K562 (cell line): Measurements from ENCODE around the gene PLOD1. TPM values are rescaled to one million over a fixed set of nuclear protein-coding genes. Genes with fewer than 3 reads are reported as not detected.

Source experiments
- ATAC-seq: fragments of 200-7000 bp; cut with Tn5 transposase; 3 replicates; pipeline ENCODE4 v1.9.1; 2020; ENCODE audit warnings: moderate library complexity
- BruUV-seq: library from RNA; stranded (reverse); fragments of 400-500 nt; replicated peaks from 2 replicates; lab custom pipeline; 2021; lab: Mats Ljungman, UMichigan
- CTCF ChIA-PET: fragments of 300-600 bp; formaldehyde crosslinking; extraction: SDS; loops from one replicate; lab custom pipeline; 2021; ENCODE audit warnings: low intra/inter-chr PET ratio; lab: Yijun Ruan, JAX
- POLR2A ChIA-PET: fragments of 300-600, 350-650 bp; sonication (Branson Sonifier 250); formaldehyde crosslinking; extraction: SDS; loops from one replicate; lab custom pipeline; 2021; ENCODE audit warnings: antibody characterized with exemption, inconsistent platforms; lab: Yijun Ruan, JAX
- DNase-seq, 4 experiments: peaks; one replicate each; pipeline versions ENCODE4 v3.0.0 to v3.0.0-alpha.2; 2011 to 2018; ENCODE audit warnings: low spot score in 3 of 4, mixed read lengths in 3 of 4; ENCODE audit errors: extremely low read depth in 1 of 4
- FAIRE-seq: peaks from 2 replicates; lab custom pipeline; 2011; peaks lifted over from hg19 to GRCh38; lab: Jason Lieb, UNC
- H2AFZ ChIP-seq: 2 replicates; pipeline ENCODE4 v1.6.0; 2011; ENCODE audit warnings: low read depth, low read length, control low read depth, inconsistent platforms
- H3K27ac ChIP-seq: fragments of 200-600 bp; 3 replicates; pipeline ENCODE4 v1.8.0; 2011; ENCODE audit warnings: low read depth, mild to moderate bottlenecking, control low read depth, inconsistent platforms, low read length, moderate library complexity, mixed read lengths; ENCODE audit errors: extremely low read depth
- H3K27me3 ChIP-seq, 2 experiments: fragments of 300-600 bp in 1 of 2; 2 replicates in 1 of 2; 3 replicates in 1 of 2; pipeline versions ENCODE4 v1.6.0 to v1.8.0; 2011; ENCODE audit warnings: inconsistent platforms in 2 of 2, low read length in 2 of 2, mild to moderate bottlenecking in 1 of 2, mixed read lengths in 1 of 2, moderate library complexity in 1 of 2; ENCODE audit not compliant: control insufficient read depth in 2 of 2, insufficient read depth in 2 of 2
- H3K36me3 ChIP-seq: fragments of 300-600 bp; 3 replicates; pipeline ENCODE4 v1.8.0; 2011; ENCODE audit warnings: mild to moderate bottlenecking, low read length, inconsistent platforms; ENCODE audit not compliant: control insufficient read depth, insufficient read depth
- H3K4me1 ChIP-seq, 2 experiments: fragments of 200-600 bp in 1 of 2; replicated peaks in 1 of 2; 2 replicates in 1 of 2; 3 replicates in 1 of 2; pipeline versions ENCODE4 v1.5.1 to v1.8.0; 2011; ENCODE audit warnings: inconsistent platforms in 2 of 2, low read length in 2 of 2, mild to moderate bottlenecking in 1 of 2, mixed read lengths in 1 of 2, moderate library complexity in 1 of 2; ENCODE audit not compliant: control insufficient read depth in 2 of 2, insufficient read depth in 2 of 2
- H3K4me2 ChIP-seq: 2 replicates; pipeline ENCODE4 v1.6.1; 2011; ENCODE audit warnings: low read length, control low read depth, inconsistent platforms, mixed read lengths; ENCODE audit not compliant: insufficient read depth
- H3K4me3 ChIP-seq: fragments of 200-600 bp; sonication (generic), shearing (Covaris generic); 2 replicates; pipeline ENCODE4 v1.5.1; 2016; ENCODE audit warnings: control low read depth, inconsistent platforms
- H3K79me2 ChIP-seq: fragments of 200-600 bp; 3 replicates; pipeline ENCODE4 v1.8.0; 2011; ENCODE audit warnings: low read length, inconsistent platforms; ENCODE audit not compliant: control insufficient read depth, insufficient read depth
- H3K9ac ChIP-seq, 2 experiments: 2 replicates each; pipeline versions ENCODE4 v1.6.0 to v1.6.1; 2011; ENCODE audit warnings: low read depth in 2 of 2, low read length in 2 of 2, control low read depth in 1 of 2, inconsistent platforms in 1 of 2, mild to moderate bottlenecking in 1 of 2, mixed read lengths in 1 of 2; ENCODE audit not compliant: insufficient read depth in 1 of 2
- H3K9me1 ChIP-seq: one replicate; pipeline ENCODE4 v1.6.0; 2011; ENCODE audit warnings: inconsistent platforms, mild to moderate bottlenecking, low read length, moderate library complexity; ENCODE audit not compliant: control insufficient read depth, insufficient read depth
- H3K9me3 ChIP-seq: replicated peaks from 2 replicates; pipeline ENCODE4 v1.5.1; 2011; ENCODE audit warnings: low read depth, low read length, inconsistent platforms; ENCODE audit not compliant: control insufficient read depth, insufficient read depth
- H4K20me1 ChIP-seq: replicated peaks from 2 replicates; pipeline ENCODE4 v1.6.1; 2011; ENCODE audit warnings: low read length, inconsistent platforms, mixed read lengths; ENCODE audit not compliant: control insufficient read depth, insufficient read depth
- BHLHE40 ChIP-seq: IDR thresholded peaks from 2 replicates; pipeline ENCODE4 v1.6.1; 2011; ENCODE audit warnings: low read length, improper control_type of control experiment
- CEBPG ChIP-seq, 3 experiments: fragments of 200-800 bp in 1 of 3; sonication (Bioruptor generic) in 1 of 3; sonication (generic) in 1 of 3; formaldehyde crosslinking in 1 of 3; IDR thresholded peaks in 2 of 3; conservative IDR thresholded peaks in 1 of 3; 2 replicates each; pipeline versions ENCODE4 v1.6.1 to v1.8.0; 2016 to 2022; ENCODE audit warnings: missing compliant biosample characterization in 2 of 3, missing genetic modification characterization in 2 of 3, mild to moderate bottlenecking in 1 of 3, missing genetic modification reagents in 1 of 3
- FOS ChIP-seq: IDR thresholded peaks from 3 replicates; pipeline ENCODE4 v1.6.1; 2011; ENCODE audit not compliant: insufficient read length; ENCODE audit errors: extremely low read depth
- MECOM ChIP-seq: fragments of 250-450 bp; sonication (Bioruptor Pico); IDR thresholded peaks from 2 replicates; pipeline ENCODE4 v1.8.0; 2022; ENCODE audit warnings: inconsistent platforms
- MEF2A ChIP-seq: IDR thresholded peaks from 2 replicates; pipeline ENCODE4 v1.6.1; 2011; ENCODE audit warnings: low read depth, mild to moderate bottlenecking, low read length, moderate library complexity; ENCODE audit not compliant: control insufficient read depth
- MLLT1 ChIP-seq, 2 experiments: fragments of 450-650 bp; IDR thresholded peaks; 2 replicates each; pipeline ENCODE4 v1.6.1; 2016
- RBFOX2 ChIP-seq: fragments of 200-400 bp; formaldehyde crosslinking; IDR thresholded peaks from 2 replicates; pipeline ENCODE4 v1.6.1; 2017; ENCODE audit warnings: low read depth, mild to moderate bottlenecking, low read length, moderate library complexity
- SLC30A9 ChIP-seq: fragments of 250-450 bp; sonication (Bioruptor Pico); IDR thresholded peaks from 2 replicates; pipeline ENCODE4 v1.8.0; 2022; ENCODE audit warnings: mild to moderate bottlenecking, moderate library complexity
- SREBF2 ChIP-seq: sonication (generic); formaldehyde crosslinking; IDR thresholded peaks from 2 replicates; pipeline ENCODE4 v1.4.0; 2020; ENCODE audit warnings: mild to moderate bottlenecking, missing genetic modification reagents
- TRIM28 ChIP-seq: fragments of 450-650 bp; IDR thresholded peaks from 2 replicates; pipeline ENCODE4 v1.6.1; 2017
- ZNF316 ChIP-seq: fragments of 450-650 bp; IDR thresholded peaks from 2 replicates; pipeline ENCODE4 v1.6.1; 2016
- ZNF398 ChIP-seq: fragments of 250-450 bp; sonication (Bioruptor Pico); IDR thresholded peaks from 2 replicates; pipeline ENCODE4 v1.8.0; 2021; ENCODE audit warnings: moderate library complexity, mild to moderate bottlenecking, inconsistent platforms
- ZNF644 ChIP-seq: fragments of 200-800 bp; sonication (Bioruptor generic); IDR thresholded peaks from 2 replicates; pipeline ENCODE4 v1.6.1; 2016; ENCODE audit warnings: low read depth, missing genetic modification characterization, missing compliant biosample characterization
- ZNF766 ChIP-seq: fragments of 200-800 bp; sonication (Bioruptor generic); conservative IDR thresholded peaks from 2 replicates; pipeline ENCODE4 v1.6.1; 2016; ENCODE audit warnings: missing genetic modification characterization, missing compliant biosample characterization
- WGBS: fragments of 100-300 bp; shearing (Covaris generic); methylation state at CpG from one replicate; pipeline ENCODE4 v1.1.6; 2016; ENCODE audit warnings: low coverage, mixed read lengths; ENCODE audit not compliant: insufficient coverage; ENCODE audit errors: missing lambda C conversion rate; 5-methylcytosine and 5-hydroxymethylcytosine counted together
- in situ Hi-C: fragments of 300-500 bp; cut with MboI; formaldehyde crosslinking; loops from 4 replicates; pipeline ENCODE4 v1.15.0; 2018; ENCODE audit warnings: inconsistent platforms, mixed read lengths
- intact Hi-C: fragments of 100-400 bp; cut with micrococcal nuclease; formaldehyde crosslinking; loops from 2 replicates; pipeline ENCODE4 v1.14.2; 2022
- polyA plus RNA-seq, 8 experiments: library from polyadenylated mRNA; depleted of rRNA in 4 of 8; stranded (reverse) in 5 of 8; unstranded in 3 of 8; fragments of >200 nt; fragmentation: Nextera tagmentation in 2 of 8; fragmentation: Illumina TruSeq in 1 of 8; extraction: Ambion mirVana in 2 of 8; extraction: Trizol in 1 of 8; gene quantifications; 2 replicates each; pipeline versions ENCODE4 v1.2.1 to v1.2.3, GENCODE V29; 2011 to 2014; ENCODE audit warnings: inconsistent platforms in 1 of 8, missing spikeins in 1 of 8
- total RNA-seq, 7 experiments: library from RNA; depleted of rRNA in 6 of 7; stranded (reverse); fragments of >200 nt in 6 of 7; fragmentation: Illumina TruSeq in 2 of 7; extraction: Trizol in 2 of 7; gene quantifications; 2 replicates each; pipeline versions ENCODE4 v1.2.1 to v1.2.3, GENCODE V29; 2011 to 2021; ENCODE audit warnings: low replicate concordance in 1 of 7
- TF ChIP-seq, protein P1 (sequence below): fragments of 250-450 bp; sonication (Bioruptor Pico); IDR thresholded peaks from 2 replicates; pipeline ENCODE4 v1.4.0; 2020; ENCODE audit warnings: mild to moderate bottlenecking, moderate library complexity, borderline replicate concordance

The PLOD1 gene
- total and polyA plus RNA-seq, 9 of the 15 experiments (the other 6 are each of a cell fraction or from before 2014, with no cell fraction given) = 16.6 to 90.8 (median 52.7) TPM

- TF ChIP-seq ZNF398 (CRISPR knock-in tag) (no peak), CEBPG (CRISPR knock-in tag; IDR thresholded peaks at IDR 0.05) (no peak), CEBPG (tag; conservative IDR thresholded peaks at IDR 0.05 in 1 of 2, IDR thresholded peaks at IDR 0.05 in 1 of 2) (no peak), FOS (no peak), ZNF644 (tag) (no peak), BHLHE40 (no peak), SREBF2 (CRISPR knock-in tag) (no peak)
Measured at GRCh38 chr1:11944358-11944931, 9.9 kb downstream of the PLOD1 start (continued).

- no peak overlapping the region; the same call in 2 of the 3 replicates for H3K27ac ChIP-seq
- H3K4me2 ChIP-seq = no peak overlapping the region
- ChIA-PET POLR2A (interaction anchor here (1.2 to 6.3 kb wide), 3 partner anchors 9 to 38 kb away, joined by 6 to 51 read pairs (median 10); partner anchors contain the start of gene PLOD1), CTCF (no interaction called here)
- DNase-seq (no peak), FAIRE-seq (no peak), ATAC-seq (no peak)
- H3K4me1 ChIP-seq = peaks cover 0 to 10% of the 10 kb centered on the region in 2 experiments; a peak in 3 of 5 replicates
- no TSS peak for BruUV-seq
- H3K9me3 ChIP-seq = peaks cover 8% of the 10 kb centered on the region
- intact Hi-C loops = no loop called here
- no peaks in the 10 kb centered on the region for H4K20me1 ChIP-seq
- peaks cover 5% of the 10 kb centered on the region; the same call in 2 of the 3 replicates for H3K79me2 ChIP-seq
- in situ Hi-C loops = no loop called here
- H3K9ac ChIP-seq = no peak overlapping the region
- H3K27me3 ChIP-seq = no peaks in the 10 kb centered on the region
- H3K4me3 ChIP-seq = no peak overlapping the region
- no peaks in the 10 kb centered on the region for H3K9me1 ChIP-seq
- no peak overlapping the region for H2AFZ ChIP-seq
- 80% methylated on average over 3 of the region's 3 CpGs for WGBS
- peaks cover 78% of the 10 kb centered on the region for H3K36me3 ChIP-seq
- peak; percentile 73 for TF ChIP-seq ZNF316
- no peak for TF ChIP-seq SLC30A9 (CRISPR knock-in tag)
- 0 out of 4 replicates have a peak, but pooled peaks of 1 of the 2 experiments have one; percentile 12 for TF ChIP-seq MLLT1 (IDR thresholded peaks at IDR 0.05)
- TF ChIP-seq TRIM28 = peak; percentile 78
- no peak for TF ChIP-seq MECOM (CRISPR knock-in tag)
- no peak for TF ChIP-seq MEF2A
- TF ChIP-seq, protein P1, sequence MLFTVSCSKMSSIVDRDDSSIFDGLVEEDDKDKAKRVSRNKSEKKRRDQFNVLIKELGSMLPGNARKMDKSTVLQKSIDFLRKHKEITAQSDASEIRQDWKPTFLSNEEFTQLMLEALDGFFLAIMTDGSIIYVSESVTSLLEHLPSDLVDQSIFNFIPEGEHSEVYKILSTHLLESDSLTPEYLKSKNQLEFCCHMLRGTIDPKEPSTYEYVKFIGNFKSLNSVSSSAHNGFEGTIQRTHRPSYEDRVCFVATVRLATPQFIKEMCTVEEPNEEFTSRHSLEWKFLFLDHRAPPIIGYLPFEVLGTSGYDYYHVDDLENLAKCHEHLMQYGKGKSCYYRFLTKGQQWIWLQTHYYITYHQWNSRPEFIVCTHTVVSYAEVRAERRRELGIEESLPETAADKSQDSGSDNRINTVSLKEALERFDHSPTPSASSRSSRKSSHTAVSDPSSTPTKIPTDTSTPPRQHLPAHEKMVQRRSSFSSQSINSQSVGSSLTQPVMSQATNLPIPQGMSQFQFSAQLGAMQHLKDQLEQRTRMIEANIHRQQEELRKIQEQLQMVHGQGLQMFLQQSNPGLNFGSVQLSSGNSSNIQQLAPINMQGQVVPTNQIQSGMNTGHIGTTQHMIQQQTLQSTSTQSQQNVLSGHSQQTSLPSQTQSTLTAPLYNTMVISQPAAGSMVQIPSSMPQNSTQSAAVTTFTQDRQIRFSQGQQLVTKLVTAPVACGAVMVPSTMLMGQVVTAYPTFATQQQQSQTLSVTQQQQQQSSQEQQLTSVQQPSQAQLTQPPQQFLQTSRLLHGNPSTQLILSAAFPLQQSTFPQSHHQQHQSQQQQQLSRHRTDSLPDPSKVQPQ (CRISPR knock-in tag) = no peak
- no peak for TF ChIP-seq RBFOX2
- TF ChIP-seq ZNF766 (CRISPR knock-in tag) = peak; percentile 98
Measured at GRCh38 chr1:11946647-11947046, 12.1 kb downstream of the PLOD1 start.
